Measurements from ENCODE around the gene AFMID. TPM values are rescaled to one million over a fixed set of nuclear protein-coding genes. Genes with fewer than 3 reads are reported as not detected.
A peak's percentile ranks its signal among the peaks of the same experiment; 100 is the strongest.
"Not testable (repeated sequence)": the region's sequence is repeated elsewhere in the genome, so short reads cannot be mapped to it uniquely, and the experiment has no call there.

Gene AFMID
- total RNA-seq, 4 donors from 2014 or later = 11.7 to 14.3 (median 12.1) TPM

GRCh38 chr17:78252701-78253635, 65.8 kb downstream of the AFMID start:
- Histone ChIP-seq H3K4me1 (peaks cover 8 to 10% of the 10 kb centered on the region in 2 donors), H3K27ac (peak overlapping the region in 2 of 4 donors; percentile 93 to 95), H3K4me3 (no peak overlapping the region), H3K9me3 (no peaks in the 10 kb centered on the region), H3K36me3 (no peaks in the 10 kb centered on the region), H3K27me3 (no peaks in the 10 kb centered on the region)
- ATAC-seq = no peak
- intact Hi-C loops (cut with DNase I; ENCODE audit: low total_unique reads) (loop anchor here (5.0 kb wide), 1 partner anchor 76 kb away; no protein-coding TSS in a partner anchor), in situ Hi-C loops (cut with MboI; ENCODE audit: low sequenced_read_pairs in 4 of 4) (no loop called here)
- no peak for TF ChIP-seq CTCF (IDR thresholded peaks at IDR 0.05 in 4 of 5, conservative IDR thresholded peaks at IDR 0.05 in 1 of 5)
- TF ChIP-seq POLR2A (IDR thresholded peaks at IDR 0.05) = no peak
- DNase-seq = no peak

DNA sequence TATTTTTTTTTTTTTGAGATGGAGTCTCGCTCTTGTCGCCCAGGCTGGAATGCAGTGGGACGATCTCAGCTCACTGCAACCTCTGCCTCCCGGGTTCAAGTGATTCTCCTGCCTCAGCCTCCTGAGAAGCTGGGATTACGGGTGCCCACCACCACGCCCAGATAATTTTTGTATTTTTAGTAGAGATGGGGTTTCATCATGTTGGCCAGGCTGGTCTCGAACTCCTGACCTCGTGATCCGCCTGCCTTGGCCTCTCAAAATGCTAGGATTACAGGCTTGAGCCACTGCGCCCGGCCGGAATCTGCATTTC, 66.4 kb downstream of the AFMID start:
- H3K27ac ChIP-seq = peak overlapping the region; percentile 93 to 98 (median 96)
- H3K36me3 ChIP-seq; H3K27me3 ChIP-seq; DNase-seq; in situ Hi-C loops (cut with MboI; ENCODE audit: low sequenced_read_pairs in 4 of 4); H3K9me3 ChIP-seq; ATAC-seq: not testable (repeated sequence)
- peak overlapping the region; percentile 73 to 100 (median 94) for H3K4me3 ChIP-seq
- intact Hi-C loops (cut with DNase I; ENCODE audit: low total_unique reads) = loop anchor here (5.0 kb wide), 1 partner anchor 76 kb away; no protein-coding TSS in a partner anchor
- peaks cover 8 to 15% of the 10 kb centered on the region in 2 donors for H3K4me1 ChIP-seq

DNA sequence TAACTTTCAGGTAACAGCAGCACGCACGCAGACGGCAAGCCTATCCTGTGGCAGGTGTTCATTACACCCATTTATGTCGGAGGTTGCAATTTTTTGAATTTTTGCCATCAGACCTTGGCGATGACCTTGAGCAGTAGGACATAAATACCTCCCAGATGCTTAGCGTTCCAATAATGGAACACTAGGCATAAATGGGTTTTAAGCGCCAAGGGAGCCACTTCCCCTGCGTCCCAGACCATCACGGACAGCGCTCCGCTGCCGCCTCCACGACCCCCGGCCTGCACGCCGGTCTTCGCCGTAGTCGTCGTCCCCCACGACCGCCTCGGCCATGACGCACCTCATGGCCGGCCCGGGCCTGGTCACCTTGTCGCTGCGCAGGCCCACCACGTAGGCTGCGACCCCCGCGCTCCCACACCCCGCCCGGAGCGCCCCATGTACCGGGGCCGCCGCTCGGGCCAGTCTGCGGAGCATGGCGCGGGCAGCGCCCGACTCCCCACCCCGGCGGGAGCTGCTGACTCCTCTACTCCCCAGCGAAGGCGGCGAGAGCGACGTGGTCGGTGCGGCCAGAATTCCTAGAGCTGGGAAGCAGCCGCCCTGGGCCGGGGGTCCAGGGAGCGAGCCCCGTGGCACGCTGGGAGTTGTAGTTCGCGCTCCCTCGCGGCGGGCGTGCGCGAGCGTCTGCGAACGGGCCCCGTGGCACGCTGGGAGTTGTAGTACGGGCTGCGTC, 66.9 kb downstream of the AFMID start:
- ATAC-seq (peak; percentile 80 to 82), DNase-seq (peak; percentile 67 to 80)
- H3K4me1 ChIP-seq = peaks cover 8 to 15% of the 10 kb centered on the region in 2 donors
- H3K4me3 ChIP-seq = peak overlapping the region; percentile 73 to 100 (median 94)
- H3K9me3 ChIP-seq = no peaks in the 10 kb centered on the region
- no peaks in the 10 kb centered on the region for H3K27me3 ChIP-seq
- intact Hi-C loops (cut with DNase I; ENCODE audit: low total_unique reads) = loop anchor here (1.0 to 5.0 kb wide), 2 partner anchors 40 to 77 kb away; partner anchors contain the start of gene BIRC5
- in situ Hi-C loops (cut with MboI; ENCODE audit: low sequenced_read_pairs in 4 of 4) = no loop called here
- TF ChIP-seq CTCF (IDR thresholded peaks at IDR 0.05 in 4 of 5, conservative IDR thresholded peaks at IDR 0.05 in 1 of 5) (no peak), POLR2A (IDR thresholded peaks at IDR 0.05) (peak; percentile 50 to 65)
- H3K36me3 ChIP-seq = no peaks in the 10 kb centered on the region
- peak overlapping the region; percentile 93 to 98 (median 96) for H3K27ac ChIP-seq

DNA sequence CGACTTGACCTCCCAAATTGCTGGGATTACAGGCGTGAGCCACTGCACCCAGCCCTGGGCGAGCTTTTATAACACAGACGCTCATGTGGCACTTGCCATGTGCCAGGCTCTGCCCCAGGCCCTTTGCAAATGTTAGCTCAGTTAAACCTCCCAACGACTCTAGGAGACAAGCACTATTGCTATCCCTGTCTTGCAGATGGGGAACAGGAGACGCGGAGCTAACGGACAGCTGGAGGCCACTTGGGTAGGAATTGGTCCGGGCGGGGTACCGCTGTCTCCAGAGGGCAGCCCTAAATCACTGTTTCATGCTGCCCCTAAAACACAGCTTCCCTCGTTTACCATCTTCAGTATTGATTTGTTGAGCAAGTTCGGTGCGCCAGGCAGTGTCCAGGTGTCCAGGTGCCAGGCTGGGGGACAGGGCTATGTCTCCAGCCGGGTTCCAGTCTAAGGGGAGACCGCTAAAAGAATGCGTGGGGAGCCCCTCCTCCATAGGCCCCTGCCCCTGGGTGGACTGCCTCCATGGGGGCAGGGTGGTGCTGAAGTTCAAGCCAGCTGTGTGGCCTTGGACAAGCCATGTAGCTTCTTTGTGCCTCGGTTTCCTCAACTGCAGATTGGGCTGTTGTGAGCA, 68.0 kb downstream of the AFMID start:
- ATAC-seq (no peak), DNase-seq (no peak)
- in situ Hi-C loops (cut with MboI; ENCODE audit: low sequenced_read_pairs in 4 of 4) (no loop called here), intact Hi-C loops (cut with DNase I; ENCODE audit: low total_unique reads) (no loop called here)
- peaks cover 8 to 15% of the 10 kb centered on the region in 2 donors for H3K4me1 ChIP-seq
- no peak overlapping the region for H3K27ac ChIP-seq
- H3K4me3 ChIP-seq = no peak overlapping the region
- no peaks in the 10 kb centered on the region for H3K9me3 ChIP-seq
- no peaks in the 10 kb centered on the region for H3K27me3 ChIP-seq
- TF ChIP-seq POLR2A (IDR thresholded peaks at IDR 0.05) (no peak), CTCF (IDR thresholded peaks at IDR 0.05 in 4 of 5, conservative IDR thresholded peaks at IDR 0.05 in 1 of 5) (no peak)
- H3K36me3 ChIP-seq = no peaks in the 10 kb centered on the region
